ENCODE data around the gene HERC3.

HERC3 gene

GRCh38 chr4:88591787-88592599 lies at the start of gene HERC3:
HERC3 (plus strand) TSS chr4:88592480; CDS start chr4:88605824, 13,344 bp downstream.
- H3K27me3 Mint-ChIP-seq (ENCODE audit: low read depth) = peaks cover 15% of the 10 kb centered on the region
- peak within 1 kb of the TSS; percentile 78 to 92 (median 78) for H3K27ac Mint-ChIP-seq
- H3K4me1 Mint-ChIP-seq = peaks cover 10% of the 10 kb centered on the region
- peaks cover 9% of the 10 kb centered on the region for H3K36me3 Mint-ChIP-seq (ENCODE audit: low read depth)
- TF ChIP-seq CTCF (IDR thresholded peaks at IDR 0.05; ENCODE audit: unreplicated experiment in 3 of 3) = no peak
- H3K9me3 Mint-ChIP-seq = no peaks in the 10 kb centered on the region
- H3K4me3 Mint-ChIP-seq = peak within 1 kb of the TSS; percentile 91 to 96 (median 95)

- TF ChIP-seq CTCF (IDR thresholded peaks at IDR 0.05; ENCODE audit: unreplicated experiment in 3 of 3) = no peak
- H3K9me3 Mint-ChIP-seq = no peaks in the 10 kb centered on the region
- no peaks in the 10 kb centered on the region for H3K36me3 Mint-ChIP-seq (ENCODE audit: low read depth)
- H3K4me3 Mint-ChIP-seq = no peak overlapping the region
- no peaks in the 10 kb centered on the region for H3K27me3 Mint-ChIP-seq (ENCODE audit: low read depth)
- no peaks in the 10 kb centered on the region for H3K4me1 Mint-ChIP-seq
- no peak overlapping the region for H3K27ac Mint-ChIP-seq
These were observed 42.5 kb upstream of the HERC3 start for GRCh38 chr4:88549815-88550214.

- H3K9me3 Mint-ChIP-seq = no peaks in the 10 kb centered on the region
- no peak for TF ChIP-seq CTCF (IDR thresholded peaks at IDR 0.05; ENCODE audit: unreplicated experiment in 3 of 3)
- H3K4me3 Mint-ChIP-seq = no peak overlapping the region
These were observed 24.7 kb upstream of the HERC3 start for GRCh38 chr4:88567591-88567990.

GRCh38 chr4:88570001-88570400 lies 22.3 kb upstream of the HERC3 start:
- Mint-ChIP-seq H3K36me3 (ENCODE audit: low read depth) (no peaks in the 10 kb centered on the region), H3K27me3 (ENCODE audit: low read depth) (no peaks in the 10 kb centered on the region), H3K9me3 (no peaks in the 10 kb centered on the region), H3K27ac (no peak overlapping the region), H3K4me3 (no peak overlapping the region), H3K4me1 (peaks cover 26% of the 10 kb centered on the region)
- no peak for TF ChIP-seq CTCF (IDR thresholded peaks at IDR 0.05; ENCODE audit: unreplicated experiment in 3 of 3)

More at GRCh38 chr4:88567591-88567990, 24.7 kb upstream of the HERC3 start:
- Mint-ChIP-seq H3K27me3 (ENCODE audit: low read depth) (no peaks in the 10 kb centered on the region), H3K4me1 (peaks cover 10% of the 10 kb centered on the region), H3K36me3 (ENCODE audit: low read depth) (no peaks in the 10 kb centered on the region), H3K27ac (peak overlapping the region in 1 of 3 experiments; percentile 13)

GRCh38 chr4:88573276-88573980 lies 18.9 kb upstream of the HERC3 start:
- Mint-ChIP-seq H3K9me3 (no peaks in the 10 kb centered on the region), H3K4me1 (peaks cover 36% of the 10 kb centered on the region), H3K4me3 (no peak overlapping the region), H3K27ac (peak overlapping the region; percentile 59 to 86 (median 72)), H3K36me3 (ENCODE audit: low read depth) (no peaks in the 10 kb centered on the region), H3K27me3 (ENCODE audit: low read depth) (no peaks in the 10 kb centered on the region)
- no peak for TF ChIP-seq CTCF (IDR thresholded peaks at IDR 0.05; ENCODE audit: unreplicated experiment in 3 of 3)

Data from nephron (organoid).